GM19455 (cell line): ENCODE measurements around the gene HINFP.
A peak's percentile ranks its signal among the peaks of the same experiment; 100 is the strongest.
"Not testable (repeated sequence)": the region's sequence is repeated elsewhere in the genome, so short reads cannot be mapped to it uniquely, and the experiment has no call there.

Source experiments
- ATAC-seq: cut with Tn5 transposase; IDR thresholded peaks from one replicate; pipeline ENCODE4 v1.9.1; 2021; ENCODE audit not compliant: unreplicated experiment

The HINFP gene

DNA sequence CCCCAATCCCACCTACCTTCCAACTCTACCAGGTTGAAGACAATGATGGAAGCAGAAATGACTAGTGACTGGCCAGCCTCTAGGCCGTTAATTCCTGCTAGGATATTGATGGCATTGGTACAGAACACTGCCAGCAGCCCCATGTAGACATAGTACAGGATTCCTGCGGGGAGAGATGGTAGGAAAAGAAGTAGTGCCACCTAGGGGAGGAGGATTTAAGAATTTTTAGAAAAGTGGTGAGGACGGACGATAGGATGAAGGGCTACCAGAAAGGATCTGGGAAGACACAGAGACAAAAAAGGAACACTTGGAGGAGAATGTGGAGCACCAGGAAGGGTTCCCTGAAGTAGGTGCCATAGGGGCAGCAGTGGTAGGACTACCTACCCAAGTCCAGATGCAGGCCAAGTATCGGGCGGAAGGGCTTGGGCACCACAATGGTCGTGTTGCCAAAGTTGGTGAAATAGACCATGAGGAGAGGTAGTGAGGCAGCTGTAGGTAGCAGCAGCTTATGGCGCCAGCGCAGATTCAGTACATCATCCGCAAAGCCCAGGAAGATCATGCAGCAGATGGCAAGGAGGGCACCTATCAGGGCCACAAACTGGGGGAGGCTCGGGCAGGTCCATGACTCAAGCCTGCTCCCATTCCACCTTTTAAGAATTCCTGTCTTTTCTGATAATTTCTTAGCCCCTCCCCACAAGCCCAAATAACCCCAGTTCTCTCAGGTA, 21.0 kb upstream of the HINFP start:
- no peak for ATAC-seq

- ATAC-seq = peak; percentile 23
These were observed 20.2 kb upstream of the HINFP start for GRCh38 chr11:119100994-119101758.

DNA sequence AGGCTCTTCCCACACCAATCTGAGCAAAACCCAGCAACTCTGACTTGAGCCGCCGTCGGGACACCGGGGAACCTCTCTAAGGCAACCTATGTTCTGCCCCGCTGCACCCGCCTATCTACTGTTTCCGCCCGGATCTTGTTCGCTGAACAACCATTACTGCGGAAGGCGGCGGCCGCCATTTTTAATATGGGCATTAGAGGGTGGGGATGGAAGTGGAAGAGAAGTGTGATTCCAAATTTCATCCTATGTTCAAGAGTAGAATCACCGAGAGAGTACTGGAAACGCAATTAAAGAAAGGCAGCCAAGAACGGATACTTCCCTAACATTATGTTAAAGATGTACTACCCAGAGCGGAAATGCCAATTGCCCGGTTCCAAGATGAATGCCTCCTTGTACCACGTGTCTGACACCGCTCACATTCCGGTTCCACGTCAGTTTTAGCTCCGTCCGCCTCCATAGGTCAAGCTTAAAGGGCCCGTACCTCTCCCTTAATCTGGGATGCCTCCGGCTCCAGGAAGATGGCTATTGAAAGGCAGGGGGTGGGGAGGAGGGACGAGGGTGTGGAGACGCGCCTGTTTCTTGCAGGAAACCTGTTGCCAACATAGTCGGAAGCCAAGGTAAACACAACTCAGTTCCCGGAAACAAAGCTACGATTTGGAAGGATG, 19.5 kb upstream of the HINFP start, which contains the start of gene DPAGT1:
TSS of gene DPAGT1 (minus strand) at position 95 of the 665 bp plus-strand sequence. CDS start 198 bp downstream, outside the sequence.
- peak; percentile 75 for ATAC-seq

DNA sequence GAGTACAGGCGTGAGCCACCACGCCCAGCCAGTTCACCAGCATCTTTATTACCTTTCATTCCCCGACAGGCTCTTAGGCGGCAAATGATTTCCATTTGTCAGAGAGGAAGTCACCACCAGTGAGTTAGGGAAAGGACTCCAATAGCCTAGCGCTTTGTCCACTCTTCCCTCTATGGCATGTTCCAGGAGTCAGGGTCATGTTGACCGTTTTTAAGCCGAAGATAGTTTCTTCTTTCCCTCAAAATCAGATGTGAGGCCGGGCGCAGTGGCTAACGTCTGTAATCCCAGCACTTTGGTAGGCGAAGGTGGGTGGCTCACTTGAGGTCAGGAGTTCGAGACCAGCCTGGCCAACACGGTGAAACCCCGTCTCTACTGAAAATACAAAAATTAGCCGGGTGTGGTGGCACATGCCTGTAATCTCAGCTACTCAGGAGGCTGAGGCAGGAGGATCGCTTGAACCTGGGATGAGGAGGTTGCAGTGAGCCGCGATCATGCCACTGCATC, 18.2 kb upstream of the HINFP start:
- ATAC-seq = not testable (repeated sequence)

- no peak for ATAC-seq
These were observed 17.6 kb upstream of the HINFP start for GRCh38 chr11:119103793-119104192.

- peak; percentile 74 for ATAC-seq
These were observed 14.5 kb upstream of the HINFP start, which contains the start of gene C2CD2L for GRCh38 chr11:119106564-119107537. TSS of gene C2CD2L (plus strand) at chr11:119107344. CDS start at chr11:119107742, 398 bp downstream.

DNA sequence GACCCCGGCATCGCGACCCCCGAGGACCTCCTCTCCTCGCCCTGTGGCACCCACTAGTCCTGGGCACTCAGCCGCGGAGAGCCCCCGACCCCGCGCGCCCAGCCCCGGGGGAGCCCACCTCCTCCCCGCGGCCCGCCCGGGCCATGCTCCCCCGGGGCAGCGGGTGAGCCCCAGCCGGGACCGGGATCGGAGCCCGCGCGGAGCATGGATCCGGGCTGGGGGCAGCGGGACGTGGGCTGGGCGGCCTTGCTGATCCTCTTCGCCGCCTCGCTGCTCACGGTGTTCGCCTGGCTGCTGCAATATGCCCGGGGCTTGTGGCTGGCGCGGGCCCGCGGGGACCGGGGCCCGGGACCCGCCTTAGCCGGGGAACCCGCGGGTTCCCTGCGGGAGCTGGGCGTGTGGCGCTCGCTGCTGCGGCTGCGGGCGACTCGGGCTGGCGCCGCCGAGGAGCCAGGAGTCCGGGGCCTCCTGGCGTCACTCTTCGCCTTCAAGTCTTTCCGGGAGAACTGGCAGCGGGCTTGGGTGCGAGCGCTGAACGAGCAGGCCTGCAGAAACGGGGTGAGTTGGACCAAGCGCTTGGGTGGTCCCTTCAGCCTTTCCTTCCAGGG, 13.7 kb upstream of the HINFP start:
- peak; percentile 25 for ATAC-seq

GRCh38 chr11:119108146-119108856, 13.1 kb upstream of the HINFP start:
- ATAC-seq = no peak

DNA sequence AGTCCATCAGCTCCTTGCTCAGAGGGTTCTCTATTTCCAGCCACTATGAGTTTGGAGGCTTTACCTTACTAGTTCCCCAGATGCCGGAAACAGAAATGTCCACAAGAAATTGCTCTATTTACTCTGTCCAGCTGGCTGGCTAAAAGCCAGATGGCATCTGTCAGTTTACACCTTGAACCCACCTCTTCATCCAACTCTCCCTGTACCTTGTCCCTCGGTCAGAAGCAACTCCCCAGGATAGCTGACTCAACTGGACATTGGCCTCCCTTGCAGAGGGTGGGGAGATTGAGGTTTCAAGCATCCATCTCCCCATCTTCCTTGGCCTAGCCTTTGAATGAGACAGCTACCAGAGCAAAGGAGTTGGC, 12.5 kb upstream of the HINFP start:
- no peak for ATAC-seq

- ATAC-seq = no peak
These were observed 11.5 kb upstream of the HINFP start for GRCh38 chr11:119109843-119110242.

DNA sequence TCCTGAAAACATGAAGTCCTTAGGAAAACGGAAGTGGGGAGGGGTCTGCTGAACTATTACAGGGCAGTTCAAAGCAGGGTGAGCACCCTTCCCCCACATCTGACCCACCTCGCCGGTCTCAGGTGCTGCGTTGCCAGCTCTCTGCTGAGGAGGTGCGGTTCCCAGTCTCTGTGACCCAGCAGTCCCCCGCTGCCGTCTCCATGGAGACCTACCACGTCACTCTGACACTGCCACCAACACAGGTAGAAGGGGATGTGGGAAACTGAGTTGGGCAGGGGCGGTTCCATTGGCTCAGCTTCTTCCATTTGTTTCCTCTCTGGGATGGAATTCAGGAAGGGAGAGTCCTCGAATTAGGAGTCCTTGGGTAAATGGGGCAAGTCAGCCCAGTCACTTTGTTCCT, 10.9 kb upstream of the HINFP start:
- ATAC-seq = no peak

DNA sequence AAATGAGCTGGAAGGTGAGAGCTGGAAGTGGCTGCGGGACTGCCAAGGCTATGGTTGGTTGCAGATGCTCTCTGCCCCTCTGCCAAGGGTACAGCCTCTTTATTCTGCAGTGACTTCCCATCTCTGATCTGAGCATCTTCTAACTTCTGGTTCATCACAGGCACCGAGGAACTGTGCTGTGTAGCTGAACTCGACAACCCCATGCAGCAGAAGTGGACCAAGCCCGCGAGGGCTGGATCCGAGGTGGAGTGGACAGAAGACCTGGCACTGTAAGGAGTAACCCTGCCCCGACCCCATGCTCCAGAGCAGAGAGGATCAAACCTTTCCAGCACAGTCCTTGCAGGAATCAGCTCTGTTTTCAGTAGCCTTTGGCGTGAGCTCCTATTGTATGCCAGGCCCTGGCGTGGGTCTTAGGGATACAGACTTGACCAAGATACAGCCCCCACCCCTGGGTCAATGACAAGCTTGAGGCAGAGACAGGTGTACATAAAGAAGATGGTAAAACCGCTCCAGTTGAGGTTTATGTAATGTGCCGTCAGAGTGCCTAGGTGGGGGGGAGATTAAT, 9.9 kb upstream of the HINFP start:
- no peak for ATAC-seq

DNA sequence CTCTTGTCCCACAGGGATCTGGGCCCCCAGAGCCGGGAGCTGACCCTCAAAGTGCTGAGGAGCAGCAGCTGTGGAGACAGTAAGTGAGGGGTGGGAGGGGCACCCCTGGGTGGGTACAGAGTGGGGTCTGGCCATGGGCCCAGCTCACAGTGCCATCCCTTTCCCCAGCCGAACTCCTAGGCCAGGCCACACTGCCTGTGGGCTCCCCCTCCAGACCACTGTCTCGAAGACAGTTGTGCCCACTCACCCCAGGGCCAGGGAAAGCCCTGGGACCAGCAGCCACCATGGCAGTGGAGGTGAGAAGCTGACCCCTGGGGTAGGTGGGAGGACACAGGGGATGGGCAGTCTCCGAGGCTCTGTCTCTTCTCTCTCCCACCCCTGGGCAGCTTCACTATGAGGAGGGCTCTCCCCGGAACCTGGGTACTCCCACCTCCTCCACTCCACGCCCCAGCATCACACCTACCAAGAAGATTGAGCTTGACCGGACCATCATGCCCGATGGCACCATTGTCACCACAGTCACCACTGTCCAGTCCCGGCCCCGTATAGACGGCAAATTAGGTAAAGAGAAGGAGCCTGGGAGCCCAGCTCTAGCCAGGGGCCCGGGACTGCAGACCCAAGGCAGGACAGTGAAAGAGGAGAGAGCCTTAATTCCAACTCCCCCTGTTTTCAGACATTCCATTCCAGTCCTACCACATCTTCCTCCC, 8.9 kb upstream of the HINFP start:
- no peak for ATAC-seq

DNA sequence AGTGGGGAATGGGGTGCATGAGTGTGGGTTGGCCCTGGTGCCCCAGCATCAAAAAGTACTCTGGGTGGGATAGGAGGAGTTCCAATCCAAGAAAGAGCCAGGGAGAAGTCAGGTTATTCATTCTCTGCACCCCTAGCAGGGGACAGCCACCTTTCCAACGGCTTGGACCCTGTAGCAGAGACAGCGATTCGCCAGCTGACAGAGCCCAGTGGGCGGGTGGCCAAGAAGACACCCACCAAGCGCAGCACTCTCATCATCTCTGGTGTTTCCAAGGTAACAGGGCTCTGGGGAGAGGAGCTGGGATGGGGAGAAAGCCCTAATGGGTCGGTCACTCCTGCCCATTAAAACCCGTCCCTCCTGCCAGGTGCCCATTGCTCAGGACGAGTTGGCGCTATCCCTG, 7.7 kb upstream of the HINFP start:
- ATAC-seq = no peak

DNA sequence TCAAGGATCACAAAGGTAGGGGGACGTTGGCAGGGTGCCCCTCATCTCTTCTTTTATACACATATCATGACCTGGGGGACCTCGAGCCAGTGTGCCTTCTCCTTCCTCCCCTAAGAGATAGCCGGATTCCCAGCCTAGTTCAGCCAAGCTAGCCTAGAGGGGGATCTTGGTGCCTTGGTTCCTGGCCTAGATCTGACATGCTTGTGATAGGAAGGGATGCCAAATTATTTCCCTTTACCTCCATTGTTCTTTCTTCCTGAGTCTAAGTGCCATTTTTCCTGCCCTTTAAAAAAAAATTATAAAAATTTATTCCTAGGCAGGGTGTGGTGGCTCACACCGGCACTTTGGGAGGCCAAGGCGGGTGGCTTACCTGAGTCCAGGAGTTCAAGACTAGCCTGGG, 7.0 kb upstream of the HINFP start:
- no peak for ATAC-seq

DNA sequence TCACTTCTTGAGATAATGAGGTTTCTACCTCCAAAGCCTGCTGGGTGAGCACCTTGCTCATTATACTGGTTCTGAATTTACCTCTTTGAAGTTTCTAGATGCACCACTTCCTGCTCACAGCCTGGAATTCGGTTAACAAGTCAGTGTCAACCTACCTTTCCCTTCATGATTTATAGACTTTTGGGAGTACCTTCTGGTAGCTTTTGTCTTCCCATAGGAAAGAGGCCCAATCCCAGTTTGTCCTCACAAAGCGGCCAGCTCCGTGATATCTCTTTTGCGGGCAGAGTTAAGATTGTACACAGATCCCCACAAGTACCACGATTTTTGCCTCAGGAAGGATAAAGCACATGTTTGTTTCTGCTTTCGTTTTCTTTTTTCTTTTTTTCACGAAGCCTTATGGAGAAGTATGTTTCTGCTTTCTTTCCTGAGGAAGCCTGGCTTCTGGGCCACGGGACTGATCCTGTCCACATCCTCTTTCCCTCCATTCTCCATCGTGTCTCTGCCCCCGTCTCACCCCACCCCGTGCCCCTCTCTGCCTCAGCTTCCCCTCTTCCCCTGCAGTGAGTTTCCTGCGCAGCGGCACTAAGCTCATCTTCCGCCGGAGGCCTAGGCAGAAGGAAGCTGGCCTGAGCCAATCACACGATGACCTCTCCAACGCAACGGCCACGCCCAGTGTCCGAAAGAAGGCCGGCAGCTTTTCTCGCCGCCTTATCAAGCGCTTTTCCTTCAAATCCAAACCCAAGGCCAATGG, 5.7 kb upstream of the HINFP start:
- ATAC-seq = no peak

DNA sequence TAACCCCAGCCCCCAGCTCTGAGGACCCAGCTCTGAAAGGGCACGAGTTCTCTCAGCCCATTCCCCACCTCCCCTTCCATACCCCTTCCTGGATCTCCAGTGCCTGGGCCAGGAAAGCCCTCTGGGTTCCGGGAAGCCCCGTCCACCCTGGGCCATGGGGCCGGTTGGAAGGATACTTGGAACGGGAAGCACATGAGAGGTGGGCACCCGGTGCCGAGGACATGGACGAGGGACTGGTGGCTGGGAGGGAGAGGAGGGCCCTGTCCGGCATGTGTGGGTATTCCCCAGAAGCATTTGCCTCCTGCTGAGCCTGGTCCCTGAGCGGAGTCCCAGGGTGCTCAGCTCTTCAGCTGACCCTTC, 5.2 kb upstream of the HINFP start:
- ATAC-seq = no peak

DNA sequence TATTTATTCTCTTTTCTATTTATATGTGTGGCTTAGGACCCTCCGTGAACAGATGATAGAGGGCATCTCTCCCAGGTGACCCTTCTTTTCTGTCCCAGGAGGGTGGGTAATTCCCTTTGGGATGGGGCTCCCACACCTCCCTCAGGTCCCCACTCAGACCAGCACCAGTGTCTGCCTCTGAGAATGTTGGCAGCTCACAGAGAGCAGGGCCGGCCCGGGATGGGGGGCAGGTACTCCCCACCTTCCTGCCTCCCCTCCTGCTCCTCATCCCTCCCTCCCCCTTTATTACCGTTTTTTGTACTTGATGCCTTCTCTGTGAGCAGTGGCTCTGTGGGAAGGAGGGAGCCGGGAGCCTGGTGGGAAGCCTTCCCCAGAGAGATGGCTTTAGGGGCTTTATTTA, 4.8 kb upstream of the HINFP start:
- no peak for ATAC-seq
